ENCODE data around the gene RSPH10B2.

DNA sequence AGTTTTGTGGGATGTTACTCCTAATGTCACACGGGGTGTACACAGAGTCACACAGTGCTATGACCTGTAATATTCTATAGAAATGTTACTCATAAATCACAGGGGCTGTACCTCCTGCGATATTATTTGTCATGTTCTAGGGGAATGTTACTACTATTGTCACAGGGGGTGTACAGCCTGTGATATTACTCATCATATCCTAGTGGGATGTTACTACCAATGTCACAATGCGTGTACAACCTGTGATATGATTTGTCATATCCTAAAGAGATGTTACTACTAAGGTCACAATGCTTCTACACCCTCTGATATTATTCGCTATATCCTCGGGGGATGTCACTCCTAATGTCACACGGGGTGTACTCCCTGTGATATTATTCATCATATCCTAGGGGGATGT lies 79.7 kb downstream of the RSPH10B2 start:
- TF ChIP-seq, protein P1, sequence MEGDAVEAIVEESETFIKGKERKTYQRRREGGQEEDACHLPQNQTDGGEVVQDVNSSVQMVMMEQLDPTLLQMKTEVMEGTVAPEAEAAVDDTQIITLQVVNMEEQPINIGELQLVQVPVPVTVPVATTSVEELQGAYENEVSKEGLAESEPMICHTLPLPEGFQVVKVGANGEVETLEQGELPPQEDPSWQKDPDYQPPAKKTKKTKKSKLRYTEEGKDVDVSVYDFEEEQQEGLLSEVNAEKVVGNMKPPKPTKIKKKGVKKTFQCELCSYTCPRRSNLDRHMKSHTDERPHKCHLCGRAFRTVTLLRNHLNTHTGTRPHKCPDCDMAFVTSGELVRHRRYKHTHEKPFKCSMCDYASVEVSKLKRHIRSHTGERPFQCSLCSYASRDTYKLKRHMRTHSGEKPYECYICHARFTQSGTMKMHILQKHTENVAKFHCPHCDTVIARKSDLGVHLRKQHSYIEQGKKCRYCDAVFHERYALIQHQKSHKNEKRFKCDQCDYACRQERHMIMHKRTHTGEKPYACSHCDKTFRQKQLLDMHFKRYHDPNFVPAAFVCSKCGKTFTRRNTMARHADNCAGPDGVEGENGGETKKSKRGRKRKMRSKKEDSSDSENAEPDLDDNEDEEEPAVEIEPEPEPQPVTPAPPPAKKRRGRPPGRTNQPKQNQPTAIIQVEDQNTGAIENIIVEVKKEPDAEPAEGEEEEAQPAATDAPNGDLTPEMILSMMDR (conservative IDR thresholded peaks at IDR 0.05; ENCODE audit: low read length) = no peak
- TF ChIP-seq EZH2phosphoT487 (IDR thresholded peaks at IDR 0.05; ENCODE audit: borderline replicate concordance, low read depth, low read length) = no peak
